Hepatocyte (in vitro differentiated cells): ENCODE measurements around the gene PHF23.

Experiments used
- EZH2 ChIP-seq: fragments of 200-600 bp; sonication (generic); IDR thresholded peaks from 2 replicates; pipeline ENCODE4 v1.6.1; 2016; ENCODE audit warnings: antibody characterized with exemption, mild to moderate bottlenecking, borderline replicate concordance
- EZH2phosphoT487 ChIP-seq: fragments of 200-600 bp; sonication (generic); IDR thresholded peaks from one replicate; pipeline ENCODE4 v1.6.1; 2018; ENCODE audit warnings: antibody characterized with exemption, mild to moderate bottlenecking, low read depth, moderate library complexity; ENCODE audit not compliant: unreplicated experiment, severe bottlenecking
- TF ChIP-seq, protein P1 (sequence below): fragments of 200-600 bp; sonication (generic); IDR thresholded peaks from 2 replicates; pipeline ENCODE4 v1.5.1; 2016; ENCODE audit warnings: antibody characterized with exemption, mild to moderate bottlenecking; ENCODE audit not compliant: poor library complexity

DNA sequence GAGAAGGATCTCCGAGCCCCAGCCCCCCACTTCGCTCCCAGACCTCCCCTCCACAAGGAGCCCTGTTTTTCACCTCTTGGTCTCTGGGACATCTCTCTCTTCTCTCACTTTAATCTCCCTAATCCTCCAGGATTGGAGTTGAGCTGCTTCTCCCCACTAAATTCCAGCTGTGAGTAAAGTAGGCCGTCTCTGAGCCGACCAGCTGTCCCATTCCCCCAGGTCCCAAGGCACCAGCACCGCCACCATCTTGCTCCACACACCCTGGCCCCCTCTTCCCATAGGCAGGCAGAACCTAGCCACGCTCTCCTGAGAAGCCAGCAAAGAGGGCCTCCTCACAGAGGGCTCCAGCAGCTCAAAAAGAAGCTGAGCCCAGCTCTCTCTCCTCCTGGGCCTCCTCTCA is 20.5 kb downstream of the PHF23 start:
- TF ChIP-seq, protein P1, sequence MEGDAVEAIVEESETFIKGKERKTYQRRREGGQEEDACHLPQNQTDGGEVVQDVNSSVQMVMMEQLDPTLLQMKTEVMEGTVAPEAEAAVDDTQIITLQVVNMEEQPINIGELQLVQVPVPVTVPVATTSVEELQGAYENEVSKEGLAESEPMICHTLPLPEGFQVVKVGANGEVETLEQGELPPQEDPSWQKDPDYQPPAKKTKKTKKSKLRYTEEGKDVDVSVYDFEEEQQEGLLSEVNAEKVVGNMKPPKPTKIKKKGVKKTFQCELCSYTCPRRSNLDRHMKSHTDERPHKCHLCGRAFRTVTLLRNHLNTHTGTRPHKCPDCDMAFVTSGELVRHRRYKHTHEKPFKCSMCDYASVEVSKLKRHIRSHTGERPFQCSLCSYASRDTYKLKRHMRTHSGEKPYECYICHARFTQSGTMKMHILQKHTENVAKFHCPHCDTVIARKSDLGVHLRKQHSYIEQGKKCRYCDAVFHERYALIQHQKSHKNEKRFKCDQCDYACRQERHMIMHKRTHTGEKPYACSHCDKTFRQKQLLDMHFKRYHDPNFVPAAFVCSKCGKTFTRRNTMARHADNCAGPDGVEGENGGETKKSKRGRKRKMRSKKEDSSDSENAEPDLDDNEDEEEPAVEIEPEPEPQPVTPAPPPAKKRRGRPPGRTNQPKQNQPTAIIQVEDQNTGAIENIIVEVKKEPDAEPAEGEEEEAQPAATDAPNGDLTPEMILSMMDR: no peak
- TF ChIP-seq EZH2: no peak
- no peak for TF ChIP-seq EZH2phosphoT487
